Aortic smooth muscle cell (primary cell): Measurements from ENCODE around the gene AMELY. TPM values are rescaled to one million over a fixed set of nuclear protein-coding genes. Genes with fewer than 3 reads are reported as not detected.

Source experiments
- total RNA-seq: library from RNA; depleted of rRNA; stranded (reverse); fragments of >200 nt; gene quantifications from 2 replicates; pipeline ENCODE4 v1.2.3, GENCODE V29; 2014

The AMELY gene
- not detected in 2 replicates for total RNA-seq

GRCh38 chrY:6911253-6911881, at the start of gene AMELY:
AMELY (minus strand) TSS chrY:6911752; CDS start chrY:6872608, 39,144 bp downstream.

GRCh38 chrY:6910372-6911252, 940 bp downstream of the AMELY start, which contains the start of gene TBL1Y:
TBL1Y (plus strand) TSS chrY:6910697; CDS start chrY:7025085, 114,388 bp downstream.

Other genes with a start within 250 kb of the AMELY start
- not detected in 2 replicates for gene TBL1Y, start 1.1 kb downstream of the AMELY start, total RNA-seq